Right cardiac atrium (tissue), 5 donors: Measurements from ENCODE around the gene CENPF. TPM values are rescaled to one million over a fixed set of nuclear protein-coding genes. Genes with fewer than 3 reads are reported as not detected.

Experiments
- ATAC-seq, 2 donors: fragments of 200-7000 bp; cut with Tn5 transposase; one replicate each; pipeline versions ENCODE4 v1.8.0 to v1.9.1; 2020; ENCODE audit warnings: moderate library complexity in 2 of 2, mild to moderate bottlenecking in 1 of 2
- DNase-seq, 3 donors: peaks; one replicate each; pipeline ENCODE4 v3.0.0-alpha.2; 2020
- H3K27ac ChIP-seq: one replicate; pipeline ENCODE4 v1.5.1; 2013; ENCODE audit warnings: mild to moderate bottlenecking, low read length, control low read depth, moderate library complexity
- H3K27me3 ChIP-seq: one replicate; pipeline ENCODE4 v1.6.1; 2013; ENCODE audit not compliant: control insufficient read depth, insufficient read depth
- H3K4me1 ChIP-seq: one replicate; pipeline ENCODE4 v1.6.1; 2013; ENCODE audit warnings: low read length; ENCODE audit not compliant: control insufficient read depth, insufficient read depth
- H3K4me3 ChIP-seq: one replicate; pipeline ENCODE4 v1.5.1; 2013; ENCODE audit warnings: low read length, control low read depth
- H3K9me3 ChIP-seq: one replicate; pipeline ENCODE4 v1.6.1; 2013; ENCODE audit warnings: low read length; ENCODE audit not compliant: control insufficient read depth
- WGBS: extraction: QIAGEN DNeasy Blood & Tissue Kit; methylation state at CpG from one replicate; pipeline ENCODE4 v1.1.7; 2013; 5-methylcytosine and 5-hydroxymethylcytosine counted together
- intact Hi-C, 4 donors: fragments of 100-400 bp; cut with DNase I; formaldehyde crosslinking; loops; one replicate each; pipeline versions ENCODE4 v1.11.0 to v1.14.0; 2022 to 2023
- polyA plus RNA-seq: library from polyadenylated mRNA; stranded (reverse); fragments of 200-250 nt; gene quantifications from one replicate; pipeline ENCODE4 v1.2.3, GENCODE V29; 2013
- total RNA-seq, 4 donors: library from RNA; stranded (reverse); fragmentation: NEBNext Ultra II Directional; extraction: Animal tissue kit (Norgen Biotek cat#: 25700); gene quantifications; one replicate each; pipeline ENCODE4 v1.2.1, GENCODE V29; 2021
- donor health status: healthy with polysubstance abuse.
- donor health status: DM: no; HTN: yes; CAD: no.
- donor health status: DM: no; HTN: no; CAD: no.
- donor health status: DM: no; HTN: yes; CAD: no; lungs with severe emphysema.
- donor health status: DM: yes; HTN: yes; CAD: no.

CENPF gene
- total and polyA plus RNA-seq, 5 donors = 0.29 to 2.3 (median 0.39) TPM

DNA sequence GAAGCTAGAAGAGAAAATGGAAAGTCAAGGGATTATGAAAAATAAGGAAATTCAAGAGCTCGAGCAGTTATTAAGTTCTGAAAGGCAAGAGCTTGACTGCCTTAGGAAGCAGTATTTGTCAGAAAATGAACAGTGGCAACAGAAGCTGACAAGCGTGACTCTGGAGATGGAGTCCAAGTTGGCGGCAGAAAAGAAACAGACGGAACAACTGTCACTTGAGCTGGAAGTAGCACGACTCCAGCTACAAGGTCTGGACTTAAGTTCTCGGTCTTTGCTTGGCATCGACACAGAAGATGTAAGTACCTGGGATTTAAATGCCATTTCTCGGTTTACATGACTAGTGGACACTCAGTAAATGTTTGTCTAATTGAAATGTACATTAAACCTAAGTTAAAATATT is 40.0 kb downstream of the CENPF start:
- Histone ChIP-seq H3K4me1 (no peaks in the 10 kb centered on the region), H3K27ac (no peak overlapping the region), H3K4me3 (no peak overlapping the region), H3K9me3 (no peaks in the 10 kb centered on the region), H3K27me3 (no peaks in the 10 kb centered on the region)
- intact Hi-C loops = no loop called here
- ATAC-seq (no peak), DNase-seq (no peak)
- WGBS = 91% methylated on average over 8 of the region's 8 CpGs

DNA sequence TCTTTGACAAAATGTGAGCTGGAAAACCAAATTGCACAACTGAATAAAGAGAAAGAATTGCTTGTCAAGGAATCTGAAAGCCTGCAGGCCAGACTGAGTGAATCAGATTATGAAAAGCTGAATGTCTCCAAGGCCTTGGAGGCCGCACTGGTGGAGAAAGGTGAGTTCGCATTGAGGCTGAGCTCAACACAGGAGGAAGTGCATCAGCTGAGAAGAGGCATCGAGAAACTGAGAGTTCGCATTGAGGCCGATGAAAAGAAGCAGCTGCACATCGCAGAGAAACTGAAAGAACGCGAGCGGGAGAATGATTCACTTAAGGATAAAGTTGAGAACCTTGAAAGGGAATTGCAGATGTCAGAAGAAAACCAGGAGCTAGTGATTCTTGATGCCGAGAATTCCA is 42.7 kb downstream of the CENPF start:
- H3K4me1 ChIP-seq = no peaks in the 10 kb centered on the region
- 98% methylated on average over 10 of the region's 10 CpGs for WGBS
- no peak overlapping the region for H3K27ac ChIP-seq
- intact Hi-C loops = no loop called here
- DNase-seq (no peak), ATAC-seq (no peak)
- no peak overlapping the region for H3K4me3 ChIP-seq
- no peaks in the 10 kb centered on the region for H3K9me3 ChIP-seq
- no peaks in the 10 kb centered on the region for H3K27me3 ChIP-seq

DNA sequence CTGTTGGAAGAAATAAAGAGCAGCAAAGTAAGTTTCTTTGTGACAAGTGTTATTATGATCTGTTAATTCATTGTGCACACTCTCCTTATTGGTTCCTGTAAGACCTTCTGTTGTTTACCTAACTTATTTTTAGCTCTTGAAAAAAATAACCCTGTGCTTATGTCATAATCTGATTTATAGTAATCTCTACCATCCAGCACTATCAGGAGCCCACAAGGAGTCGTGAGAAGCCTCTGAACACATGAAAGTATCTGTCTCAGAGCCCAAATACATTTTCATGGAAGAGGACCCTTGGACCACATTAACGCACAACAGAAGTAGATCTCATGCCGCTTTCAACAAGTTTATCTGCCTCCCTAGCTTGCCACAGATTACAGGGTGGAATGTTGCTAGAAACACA is 45.8 kb downstream of the CENPF start:
- Histone ChIP-seq H3K27ac (no peak overlapping the region), H3K4me3 (no peak overlapping the region), H3K4me1 (no peaks in the 10 kb centered on the region), H3K27me3 (no peaks in the 10 kb centered on the region), H3K9me3 (no peaks in the 10 kb centered on the region)
- ATAC-seq (no peak), DNase-seq (no peak)
- 82% methylated on average over 3 of the region's 3 CpGs for WGBS
- intact Hi-C loops = no loop called here

DNA sequence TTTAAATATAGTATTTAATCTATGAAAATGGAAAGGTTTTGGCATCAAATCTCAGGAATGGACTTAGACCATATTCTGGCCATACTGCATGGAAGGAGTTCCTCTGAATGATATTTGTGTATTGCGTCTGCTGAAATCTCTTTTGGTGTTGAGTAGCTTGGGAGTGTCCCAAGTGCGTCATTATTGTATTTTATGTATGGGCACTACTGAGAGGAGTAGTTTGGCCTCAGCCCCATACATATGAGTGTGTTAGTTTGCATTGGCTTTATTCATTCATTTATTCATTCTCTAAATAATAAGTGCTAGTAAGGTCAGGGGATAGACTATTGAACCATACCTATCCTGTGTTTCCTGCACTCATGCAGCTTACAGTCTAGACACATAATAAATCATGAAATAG is 46.6 kb downstream of the CENPF start:
- no peak for ATAC-seq
- intact Hi-C loops = no loop called here

DNA sequence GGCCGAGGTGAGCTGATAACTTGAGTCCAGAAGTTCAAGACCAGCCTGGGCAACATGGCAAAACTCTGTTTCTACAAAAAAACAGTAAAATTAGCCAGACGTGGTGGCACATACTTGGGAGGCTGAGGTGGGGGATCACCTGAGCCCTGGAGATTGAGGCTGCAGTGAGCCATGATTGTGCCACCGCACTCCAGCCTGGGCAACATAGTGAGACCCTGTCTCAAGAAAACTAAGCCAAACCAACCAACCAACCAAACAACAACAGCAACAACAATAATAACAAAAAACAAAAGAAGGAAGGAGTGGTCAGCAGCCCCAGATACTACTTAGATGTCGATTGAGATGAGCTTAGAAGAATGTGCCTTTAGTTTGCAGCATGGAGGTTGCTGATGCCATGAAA is 47.7 kb downstream of the CENPF start:
- Histone ChIP-seq H3K27ac (no peak overlapping the region), H3K9me3 (no peaks in the 10 kb centered on the region), H3K4me3 (no peak overlapping the region), H3K4me1 (no peaks in the 10 kb centered on the region), H3K27me3 (no peaks in the 10 kb centered on the region)
- intact Hi-C loops = no loop called here
- ATAC-seq = no peak
- no peak for DNase-seq
- WGBS = 96% methylated on average over 4 of the region's 4 CpGs

More for the DNA sequence above, 46.6 kb downstream of the CENPF start:
- no peak overlapping the region for H3K4me3 ChIP-seq
- no peaks in the 10 kb centered on the region for H3K27me3 ChIP-seq
- no peaks in the 10 kb centered on the region for H3K9me3 ChIP-seq
- DNase-seq = no peak
- WGBS = 98% methylated on average over 2 of the region's 2 CpGs
- H3K27ac ChIP-seq = no peak overlapping the region
- H3K4me1 ChIP-seq = no peaks in the 10 kb centered on the region

DNA sequence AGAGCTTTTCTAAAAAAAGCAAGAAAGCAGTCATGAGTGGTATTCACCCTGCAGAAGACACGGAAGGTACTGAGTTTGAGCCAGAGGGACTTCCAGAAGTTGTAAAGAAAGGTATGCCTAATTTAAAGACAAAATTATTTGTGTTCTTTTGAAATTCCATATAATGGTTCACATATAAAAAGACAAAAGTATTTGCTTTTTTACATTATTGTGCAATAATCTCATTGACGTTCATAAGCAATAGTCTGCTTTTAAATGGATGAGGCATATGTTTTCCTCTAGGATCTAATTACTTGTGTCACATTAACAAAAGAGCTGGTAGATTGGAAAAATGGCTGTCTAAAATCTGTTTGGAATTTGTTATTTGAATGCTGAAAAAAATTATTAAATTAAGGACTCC is 54.3 kb downstream of the CENPF start:
- intact Hi-C loops = no loop called here
- no peaks in the 10 kb centered on the region for H3K9me3 ChIP-seq
- 94% methylated on average over 2 of the region's 2 CpGs for WGBS
- no peak for ATAC-seq
- no peak for DNase-seq
- no peaks in the 10 kb centered on the region for H3K27me3 ChIP-seq
- no peak overlapping the region for H3K4me3 ChIP-seq
- no peak overlapping the region for H3K27ac ChIP-seq
- H3K4me1 ChIP-seq = no peaks in the 10 kb centered on the region

DNA sequence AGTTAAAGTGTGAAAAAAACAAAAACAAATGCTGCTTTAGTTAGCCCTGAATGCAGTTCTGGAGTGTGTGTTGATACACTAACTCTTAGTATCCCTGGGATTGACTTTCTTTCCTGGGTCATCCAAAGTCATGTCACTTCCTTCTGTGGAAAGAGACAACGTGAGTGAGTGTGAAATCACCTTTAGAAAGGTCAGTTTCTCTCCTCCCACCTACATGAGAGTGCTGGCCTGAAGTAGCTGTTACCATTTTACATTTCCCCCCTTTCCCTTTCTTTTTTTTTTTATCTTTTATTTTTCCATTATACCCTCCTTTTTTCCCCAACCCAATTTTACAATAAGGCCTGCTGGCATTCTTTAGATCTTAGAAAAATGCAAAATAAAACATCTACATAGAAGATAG is 55.2 kb downstream of the CENPF start:
- DNase-seq (no peak), ATAC-seq (no peak)
- H3K4me1 ChIP-seq = no peaks in the 10 kb centered on the region
- WGBS = 51% methylated on average over 1 of the region's 1 CpG
- H3K27ac ChIP-seq = no peak overlapping the region
- H3K9me3 ChIP-seq = no peaks in the 10 kb centered on the region
- H3K4me3 ChIP-seq = no peak overlapping the region
- intact Hi-C loops = no loop called here
- no peaks in the 10 kb centered on the region for H3K27me3 ChIP-seq

DNA sequence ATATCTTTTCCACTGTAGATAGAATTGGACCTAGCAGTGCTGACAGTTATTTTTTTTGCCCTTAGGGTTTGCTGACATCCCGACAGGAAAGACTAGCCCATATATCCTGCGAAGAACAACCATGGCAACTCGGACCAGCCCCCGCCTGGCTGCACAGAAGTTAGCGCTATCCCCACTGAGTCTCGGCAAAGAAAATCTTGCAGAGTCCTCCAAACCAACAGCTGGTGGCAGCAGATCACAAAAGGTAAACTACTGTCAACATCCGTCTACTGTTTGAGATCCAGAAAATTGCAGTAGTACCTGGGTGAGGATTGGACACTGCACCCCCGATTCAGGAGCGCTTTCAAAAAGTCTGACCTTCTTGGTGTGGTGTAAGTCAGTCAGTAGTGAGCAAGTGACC is 55.8 kb downstream of the CENPF start:
- Histone ChIP-seq H3K27ac (no peak overlapping the region), H3K4me3 (no peak overlapping the region), H3K27me3 (no peaks in the 10 kb centered on the region), H3K9me3 (no peaks in the 10 kb centered on the region), H3K4me1 (no peaks in the 10 kb centered on the region)
- WGBS = 75% methylated on average over 9 of the region's 9 CpGs
- ATAC-seq (no peak), DNase-seq (no peak)
- intact Hi-C loops = no loop called here

DNA sequence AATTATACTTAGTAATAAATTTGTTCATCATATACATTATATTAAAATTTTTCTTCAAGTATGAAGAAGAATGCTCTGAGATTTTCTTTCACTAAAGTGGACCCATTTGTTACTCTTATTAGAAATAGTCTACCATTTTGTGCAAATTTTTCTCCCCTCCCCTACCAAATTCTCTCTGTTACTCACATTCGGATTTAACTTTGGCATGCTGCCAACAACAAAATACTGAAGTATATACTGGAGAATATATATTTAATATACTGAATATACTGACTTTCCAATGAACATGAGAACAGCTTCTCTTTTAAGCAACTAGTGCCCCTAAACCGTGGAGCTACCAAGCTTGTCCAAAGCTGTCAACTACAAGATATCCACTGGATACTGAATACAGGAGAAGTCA is 57.2 kb downstream of the CENPF start:
- intact Hi-C loops = loop anchor here in 2 of 4 donors (5.0 to 10.0 kb wide), 2 partner anchors 865 to 867 kb away; no protein-coding TSS in a partner anchor
- Histone ChIP-seq H3K4me3 (no peak overlapping the region), H3K27me3 (no peaks in the 10 kb centered on the region), H3K9me3 (no peaks in the 10 kb centered on the region), H3K4me1 (no peaks in the 10 kb centered on the region), H3K27ac (no peak overlapping the region)
- ATAC-seq (no peak), DNase-seq (no peak)
- WGBS = 88% methylated on average over 2 of the region's 2 CpGs

DNA sequence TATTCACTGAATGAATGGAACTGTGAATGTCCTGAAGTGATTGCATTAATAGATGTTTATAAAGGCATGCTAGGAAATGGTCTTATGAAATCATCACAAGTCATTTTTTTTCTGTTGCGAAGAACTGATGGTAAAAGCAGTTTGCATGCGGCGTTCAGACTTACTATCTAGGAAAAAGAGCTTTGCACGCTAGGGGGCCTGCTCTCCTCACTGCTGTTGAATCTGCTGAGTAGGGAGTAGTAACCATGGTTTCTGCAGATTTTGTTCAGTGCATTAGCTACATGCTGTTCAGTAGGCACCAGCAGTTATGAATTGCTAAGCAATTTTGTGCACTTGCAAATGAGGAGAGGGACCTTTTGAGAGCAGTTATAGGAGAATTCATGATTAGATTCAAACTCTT is 57.9 kb downstream of the CENPF start:
- no peaks in the 10 kb centered on the region for H3K9me3 ChIP-seq
- WGBS = 59% methylated on average over 4 of the region's 4 CpGs
- peak in 2 of 3 donors; percentile 23 to 52 for DNase-seq
- H3K27ac ChIP-seq = no peak overlapping the region
- H3K27me3 ChIP-seq = no peaks in the 10 kb centered on the region
- H3K4me3 ChIP-seq = no peak overlapping the region
- ATAC-seq = peak in 1 of 2 donors; percentile 42
- intact Hi-C loops = loop anchor here in 2 of 4 donors (5.0 to 10.0 kb wide), 2 partner anchors 864 to 866 kb away; no protein-coding TSS in a partner anchor
- no peaks in the 10 kb centered on the region for H3K4me1 ChIP-seq

DNA sequence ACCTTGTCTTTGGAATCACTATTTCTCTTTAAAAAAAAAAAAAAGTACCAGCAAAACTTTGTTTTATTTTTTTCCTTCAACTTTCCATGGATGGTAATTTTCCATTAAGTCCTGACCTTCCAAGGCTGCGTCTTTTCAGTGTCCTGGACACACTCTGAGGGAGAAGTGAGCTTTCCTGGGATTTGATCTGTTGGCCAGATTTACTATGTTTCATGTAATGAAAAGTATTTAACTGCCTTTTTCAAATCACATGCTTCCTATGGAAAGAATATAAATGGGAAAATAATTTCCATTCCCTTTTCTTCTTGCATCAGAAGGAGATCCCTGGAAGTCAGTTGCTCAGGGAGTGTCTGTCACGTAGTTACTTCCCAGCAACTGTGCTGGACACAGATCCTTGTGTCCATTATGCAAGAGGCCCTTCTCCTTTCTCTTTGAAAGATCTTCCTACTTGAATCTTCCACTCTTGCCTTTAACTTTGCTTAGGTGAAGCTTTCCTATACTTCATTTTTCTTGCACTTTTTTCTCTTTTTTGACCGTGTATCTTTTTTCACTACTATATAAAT is 59.3 kb downstream of the CENPF start:
- H3K4me3 ChIP-seq = no peak overlapping the region
- H3K27ac ChIP-seq = no peak overlapping the region
- no peaks in the 10 kb centered on the region for H3K27me3 ChIP-seq
- H3K4me1 ChIP-seq = no peaks in the 10 kb centered on the region
- H3K9me3 ChIP-seq = no peaks in the 10 kb centered on the region
- 88% methylated on average over 3 of the region's 3 CpGs for WGBS
- ATAC-seq = no peak
- no peak for DNase-seq
- intact Hi-C loops = loop anchor here in 2 of 4 donors (5.0 to 10.0 kb wide), 2 partner anchors 862 to 865 kb away; no protein-coding TSS in a partner anchor
